HG02885 (cell line): ENCODE results near the gene FAM167B.

ENCODE experiments used
- ATAC-seq: cut with Tn5 transposase; IDR thresholded peaks from one replicate; pipeline ENCODE4 v1.9.1; 2021; ENCODE audit warnings: mild to moderate bottlenecking; ENCODE audit not compliant: unreplicated experiment, poor library complexity

The FAM167B gene

GRCh38 chr1:32221980-32222755, 24.9 kb upstream of the FAM167B start, which contains the start of the genes EIF3I and TMEM234:
Gene EIF3I (plus strand): TSS chr1:32222407. CDS start chr1:32222442, 35 bp downstream.
Gene TMEM234 (minus strand): TSS chr1:32222353. CDS start chr1:32222322, 31 bp downstream.
- ATAC-seq = peak; percentile 92

DNA sequence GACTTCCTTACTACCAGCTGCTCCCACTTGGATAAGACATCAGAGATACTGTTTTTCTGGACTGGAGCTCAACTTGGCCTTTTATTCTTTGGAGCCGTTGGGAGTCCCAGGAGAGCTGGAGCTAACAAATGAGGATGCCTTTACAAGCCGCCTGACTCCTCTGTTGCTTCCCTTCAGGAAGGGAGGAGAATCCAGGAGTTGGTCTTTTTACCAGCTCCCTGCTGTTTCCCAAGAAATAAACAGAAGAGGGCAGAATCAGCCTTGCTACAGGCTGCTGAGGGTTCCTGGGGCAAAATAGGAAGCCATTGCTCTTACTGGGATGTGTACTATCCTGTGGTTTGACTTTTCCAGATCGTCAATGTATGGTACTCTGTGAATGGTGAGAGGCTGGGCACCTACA, 23.3 kb upstream of the FAM167B start:
- no peak for ATAC-seq

DNA sequence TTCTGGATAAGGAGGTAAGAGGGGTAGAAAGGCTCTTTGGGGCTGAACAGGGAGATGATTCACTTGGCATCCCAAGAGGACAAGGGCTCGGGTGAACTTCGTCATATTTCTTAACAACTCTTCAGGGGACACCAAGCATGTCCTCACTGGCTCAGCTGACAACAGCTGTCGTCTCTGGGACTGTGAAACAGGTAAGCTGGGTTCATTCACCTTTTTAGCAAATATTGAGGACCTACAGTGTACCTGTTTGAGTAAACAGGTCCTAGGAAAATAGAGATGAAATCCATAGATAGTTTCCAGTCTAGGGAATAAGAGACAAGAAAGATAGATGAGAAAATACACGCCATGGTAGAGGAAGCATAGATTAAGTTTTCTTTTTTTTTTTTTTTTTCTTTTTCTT, 22.7 kb upstream of the FAM167B start:
- ATAC-seq = no peak

- no peak for ATAC-seq
Measured at GRCh38 chr1:32228771-32229170, 18.3 kb upstream of the FAM167B start.

GRCh38 chr1:32231843-32232432, 15.1 kb upstream of the FAM167B start:
- ATAC-seq = no peak

- no peak for ATAC-seq
Measured at GRCh38 chr1:32232558-32233304, 14.3 kb upstream of the FAM167B start.

DNA sequence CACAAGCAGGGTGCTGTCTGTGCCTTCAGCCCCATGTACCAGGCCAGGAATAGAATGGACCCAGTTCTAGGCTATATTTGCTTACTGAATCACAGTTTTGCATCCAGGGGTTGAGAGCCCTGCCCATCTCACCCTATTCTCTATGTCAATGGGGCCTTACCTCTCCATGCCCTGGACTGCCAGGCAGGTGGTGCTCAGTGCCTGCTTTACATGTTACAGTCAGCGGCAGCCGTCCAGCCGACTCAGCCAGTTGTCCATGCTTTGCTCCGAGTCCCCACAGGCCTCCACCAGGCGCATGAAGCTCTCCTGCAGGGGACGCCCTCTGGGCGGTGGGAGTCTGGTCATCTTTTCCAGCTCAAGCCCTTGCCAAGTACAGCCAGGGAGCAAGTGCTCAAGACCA, 12.2 kb upstream of the FAM167B start:
- ATAC-seq = no peak

DNA sequence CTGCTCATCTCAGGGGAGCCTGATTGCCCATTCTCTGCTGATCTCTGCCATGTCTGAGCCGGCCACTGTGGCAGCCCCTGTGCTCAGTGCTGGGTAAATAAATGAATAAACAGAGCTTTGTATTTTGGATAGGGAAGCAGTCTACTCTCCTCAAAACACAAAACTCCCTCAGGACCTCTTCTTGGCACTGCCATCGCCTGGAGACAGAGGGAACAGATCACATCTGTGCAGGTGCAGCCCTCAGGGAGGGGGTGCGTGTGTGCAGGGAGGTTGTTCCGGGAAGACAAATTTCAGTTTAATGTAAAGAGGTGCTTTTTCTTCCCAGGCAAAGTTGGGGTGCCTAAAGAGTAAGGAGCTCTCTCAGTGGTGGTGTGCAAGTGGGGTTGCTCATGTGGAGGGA, 7.7 kb upstream of the FAM167B start:
- ATAC-seq = no peak

DNA sequence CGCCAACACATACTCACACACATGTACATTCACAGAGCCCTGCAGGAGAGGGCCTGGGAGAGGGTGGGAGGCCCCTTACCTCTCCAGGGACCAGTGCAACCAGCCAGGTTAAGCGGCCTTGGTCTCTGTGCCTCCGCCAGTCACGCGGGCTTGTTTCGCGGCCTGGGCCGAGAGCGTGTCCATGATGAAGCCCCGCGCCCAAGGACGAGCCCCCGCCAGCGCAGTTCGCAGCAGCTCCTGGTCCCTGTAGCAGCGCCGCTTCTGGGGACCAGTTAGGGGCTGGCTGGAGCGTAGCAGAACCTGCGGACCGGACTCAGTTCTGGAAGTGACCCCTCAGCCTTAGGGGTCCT, 7.3 kb upstream of the FAM167B start:
- ATAC-seq = no peak

DNA sequence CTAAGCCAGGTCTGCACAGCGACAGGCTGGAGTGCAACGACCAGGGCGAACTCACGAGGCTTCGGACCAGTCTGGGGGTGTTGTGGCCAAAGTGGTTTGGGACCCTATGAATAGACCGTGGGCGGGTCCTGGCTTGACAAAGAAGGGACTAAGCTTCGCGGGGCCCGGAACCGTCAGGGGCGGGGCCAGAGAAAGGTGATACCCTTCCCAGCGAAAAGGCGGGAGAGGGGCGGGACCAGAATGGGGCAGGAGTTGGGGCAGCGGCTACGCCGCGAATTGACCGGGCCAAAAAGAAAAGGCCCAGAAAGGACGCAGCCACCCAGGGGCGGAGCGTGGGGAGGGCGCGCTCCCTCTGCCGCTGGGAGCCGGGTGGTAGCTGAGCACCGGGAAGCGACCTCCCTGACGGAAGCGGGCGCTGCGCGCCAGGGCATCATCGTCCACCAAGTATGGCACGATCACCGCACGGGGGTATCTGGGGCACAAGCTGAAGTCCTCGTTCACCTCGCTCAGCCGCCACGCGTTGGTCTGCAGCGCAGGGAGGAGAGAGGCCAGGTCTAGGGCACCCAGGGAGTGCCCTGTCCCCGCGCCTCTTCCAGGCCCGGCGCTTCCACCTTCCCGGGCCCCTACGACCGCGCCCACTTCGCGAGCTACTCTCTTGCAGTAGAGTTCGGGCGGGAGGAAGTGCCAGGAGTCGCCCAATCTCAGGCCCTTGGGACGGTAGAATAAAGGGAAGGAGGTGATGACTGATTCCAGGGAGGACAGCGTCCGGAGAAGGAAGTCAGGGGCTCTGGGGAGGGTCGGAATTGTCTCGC, 6.7 kb upstream of the FAM167B start:
- no peak for ATAC-seq

DNA sequence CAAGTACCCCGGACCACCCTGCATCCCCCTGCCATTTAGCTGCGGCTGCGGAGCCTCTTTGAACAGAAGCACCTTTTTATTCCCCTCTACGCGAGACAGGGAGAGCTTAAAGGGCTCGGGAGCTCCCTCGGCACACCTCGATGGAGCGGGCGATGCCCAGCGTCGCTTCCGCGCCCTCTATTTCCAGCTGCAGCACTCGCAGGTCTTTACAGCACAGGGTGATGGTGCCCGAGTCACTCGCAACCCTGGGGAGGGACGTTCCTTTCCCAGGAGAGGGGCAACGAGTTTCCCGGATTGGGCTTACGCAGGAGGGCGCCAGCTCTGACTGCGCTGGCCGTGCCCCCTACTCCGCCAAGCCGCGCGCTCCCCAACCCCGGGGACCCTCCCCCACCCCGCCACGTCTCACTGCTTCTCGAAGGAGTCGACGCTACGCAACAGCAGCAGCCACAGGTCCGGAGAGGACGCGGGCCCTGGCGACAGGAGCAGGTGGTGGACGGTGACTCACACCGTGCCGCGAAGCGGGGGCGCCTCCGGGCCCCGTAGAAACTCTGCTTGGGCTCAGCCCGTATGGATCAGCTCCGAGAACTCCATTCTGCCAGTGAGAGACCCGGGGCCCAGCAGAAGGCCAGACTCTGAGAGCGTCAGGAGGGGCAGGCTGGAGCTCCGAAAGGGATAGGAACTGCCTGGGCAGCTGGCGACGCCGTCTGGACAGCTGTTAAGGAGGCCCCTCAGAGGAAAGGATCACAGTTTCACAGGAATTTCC, 5.8 kb upstream of the FAM167B start:
- ATAC-seq = no peak

DNA sequence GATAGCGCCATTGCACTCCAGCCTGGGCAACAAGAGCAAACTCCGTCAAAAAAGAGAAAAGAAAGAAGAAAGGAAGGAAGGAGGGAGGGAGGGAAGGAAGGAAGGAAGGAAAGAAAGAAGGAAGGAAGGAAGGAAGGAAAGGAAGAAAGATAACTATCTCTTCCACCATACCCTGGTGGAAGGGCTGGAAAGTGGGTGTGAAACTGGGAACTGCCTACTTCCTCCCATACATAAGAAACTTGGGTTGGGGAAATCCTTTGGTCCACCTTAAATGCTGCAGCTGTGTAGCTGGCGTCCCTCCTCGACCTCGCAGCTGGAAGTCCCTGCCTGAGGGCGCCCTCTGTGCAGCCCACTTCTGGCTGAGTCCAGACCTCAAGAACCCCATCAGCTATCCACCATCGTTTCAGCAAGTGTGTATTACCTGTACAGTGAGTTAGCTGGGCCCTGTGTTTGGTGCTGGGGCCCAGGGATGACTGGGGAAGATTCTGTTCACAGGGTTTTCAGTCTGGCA, 4.6 kb upstream of the FAM167B start:
- no peak for ATAC-seq

DNA sequence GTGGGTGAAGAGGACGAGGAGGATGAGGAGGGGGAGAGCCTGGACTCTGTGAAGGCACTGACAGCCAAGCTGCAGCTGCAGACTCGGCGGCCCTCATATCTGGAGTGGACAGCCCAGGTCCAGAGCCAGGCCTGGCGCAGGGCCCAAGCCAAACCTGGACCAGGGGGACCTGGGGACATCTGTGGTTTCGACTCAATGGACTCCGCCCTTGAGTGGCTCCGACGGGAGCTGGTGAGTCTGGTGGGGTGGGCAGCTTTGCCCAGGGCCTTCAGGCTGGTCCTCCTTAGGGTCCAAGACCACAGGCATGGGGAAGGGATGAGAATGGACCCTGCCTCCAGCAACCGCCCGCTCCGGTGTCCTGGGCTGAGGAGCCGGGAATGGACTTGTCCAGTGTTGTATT, 430 bp downstream of the FAM167B start:
- no peak for ATAC-seq

- ATAC-seq = peak; percentile 41
Measured at GRCh38 chr1:32247983-32248889, 1.2 kb downstream of the FAM167B start.

- peak; percentile 62 for ATAC-seq
Measured at GRCh38 chr1:32249831-32250525, 3.0 kb downstream of the FAM167B start.

GRCh38 chr1:32250893-32251716, 4.1 kb downstream of the FAM167B start, which contains the start of gene LCK:
Gene LCK (plus strand): TSS chr1:32251265. CDS start chr1:32274330, 23,065 bp downstream.
- ATAC-seq = no peak
